Caco-2 (cell line): Measurements from ENCODE around the gene GPATCH2L. TPM values are rescaled to one million over a fixed set of nuclear protein-coding genes. Genes with fewer than 3 reads are reported as not detected.

Experiments used
- BruUV-seq: library from RNA; stranded (reverse); fragments of 400-500 nt; replicated peaks from 2 replicates; lab custom pipeline; 2021; lab: Mats Ljungman, UMichigan
- CTCF ChIA-PET: fragments of 300-600 bp; sonication (Branson Sonifier 250); formaldehyde crosslinking; loops from one replicate; lab custom pipeline; 2022; ENCODE audit warnings: antibody characterized with exemption; lab: Charles Lee
- POLR2A ChIA-PET: fragments of 300-600 bp; sonication (Branson Sonifier 250); formaldehyde crosslinking; loops from one replicate; lab custom pipeline; 2022; ENCODE audit warnings: antibody characterized with exemption; lab: Charles Lee
- DNase-seq, 2 experiments: peaks; one replicate each; pipeline versions ENCODE4 v3.0.0 to v3.0.0-alpha.2; 2020 to 2022
- H3K27me3 ChIP-seq: replicated peaks from 2 replicates; pipeline ENCODE4 v1.6.0; 2011; ENCODE audit warnings: low read length; ENCODE audit not compliant: control insufficient read depth, insufficient read depth
- H3K36me3 ChIP-seq: 2 replicates; pipeline ENCODE4 v1.5.1; 2011; ENCODE audit warnings: low read length; ENCODE audit not compliant: control insufficient read depth, insufficient read depth
- H3K4me1 ChIP-seq: fragments of 250-450 bp; sonication (Bioruptor Pico); 2 replicates; pipeline ENCODE4 v1.5.1; 2020; ENCODE audit warnings: mild to moderate bottlenecking
- H3K4me3 ChIP-seq: 2 replicates; pipeline ENCODE4 v1.5.1; 2011; ENCODE audit warnings: low read depth, mild to moderate bottlenecking, control low read depth, low read length
- H3K9me3 ChIP-seq: fragments of 250-450 bp; sonication (Bioruptor Pico); 2 replicates; pipeline ENCODE4 v1.5.1; 2020; ENCODE audit warnings: mild to moderate bottlenecking, moderate library complexity
- H3K27ac Mint-ChIP-seq: one replicate; pipeline ENCODE4 v1.8.0; 2022; ENCODE audit warnings: mixed read lengths; ENCODE audit not compliant: unreplicated experiment
- H3K27me3 Mint-ChIP-seq: one replicate; pipeline ENCODE4 v1.8.0; 2022; ENCODE audit warnings: mixed read lengths; ENCODE audit not compliant: insufficient read depth, unreplicated experiment
- H3K36me3 Mint-ChIP-seq: one replicate; pipeline ENCODE4 v1.8.0; 2022; ENCODE audit warnings: mild to moderate bottlenecking, mixed read lengths; ENCODE audit not compliant: insufficient read depth, unreplicated experiment
- H3K4me1 Mint-ChIP-seq: one replicate; pipeline ENCODE4 v1.8.0; 2022; ENCODE audit warnings: low read depth, mixed read lengths; ENCODE audit not compliant: unreplicated experiment
- H3K4me3 Mint-ChIP-seq: one replicate; pipeline ENCODE4 v1.8.0; 2022; ENCODE audit warnings: mild to moderate bottlenecking, moderate library complexity, mixed read lengths; ENCODE audit not compliant: unreplicated experiment
- H3K9me3 Mint-ChIP-seq: one replicate; pipeline ENCODE4 v1.8.0; 2022; ENCODE audit warnings: mixed read lengths; ENCODE audit not compliant: unreplicated experiment
- intact Hi-C: fragments of 100-400 bp; cut with micrococcal nuclease; formaldehyde crosslinking; loops from one replicate; pipeline ENCODE4 v1.10.0; 2022; ENCODE audit not compliant: unreplicated experiment
- total RNA-seq: library from RNA; stranded (reverse); gene quantifications from 2 replicates; pipeline ENCODE4 v1.2.3, GENCODE V29; 2022
- TF ChIP-seq, protein P1 (sequence below), 2 experiments: fragments of 200-600 bp in 1 of 2; IDR thresholded peaks; 1 replicate in 1 of 2; 2 replicates in 1 of 2; pipeline versions ENCODE4 v1.5.1 to v1.8.0; 2011 to 2022; ENCODE audit warnings: antibody characterized with exemption in 1 of 2, control low read depth in 1 of 2, inconsistent platforms in 1 of 2, low read depth in 1 of 2, low read length in 1 of 2, mild to moderate bottlenecking in 1 of 2, moderate library complexity in 1 of 2; ENCODE audit not compliant: insufficient read depth in 1 of 2, severe bottlenecking in 1 of 2, unreplicated experiment in 1 of 2

The GPATCH2L gene
- total RNA-seq, 1 experiment from 2014 or later = 41.6 TPM

- Mint-ChIP-seq H3K36me3 (no peaks in the 10 kb centered on the region), H3K27ac (no peak overlapping the region), H3K27me3 (no peaks in the 10 kb centered on the region), H3K4me1 (no peaks in the 10 kb centered on the region), H3K9me3 (no peaks in the 10 kb centered on the region), H3K4me3 (no peak overlapping the region)
- no TSS peak for BruUV-seq
- H3K9me3 ChIP-seq = no peaks in the 10 kb centered on the region
- no peaks in the 10 kb centered on the region; the same call in 1 of the 2 replicates for H3K27me3 ChIP-seq
- TF ChIP-seq, protein P1, sequence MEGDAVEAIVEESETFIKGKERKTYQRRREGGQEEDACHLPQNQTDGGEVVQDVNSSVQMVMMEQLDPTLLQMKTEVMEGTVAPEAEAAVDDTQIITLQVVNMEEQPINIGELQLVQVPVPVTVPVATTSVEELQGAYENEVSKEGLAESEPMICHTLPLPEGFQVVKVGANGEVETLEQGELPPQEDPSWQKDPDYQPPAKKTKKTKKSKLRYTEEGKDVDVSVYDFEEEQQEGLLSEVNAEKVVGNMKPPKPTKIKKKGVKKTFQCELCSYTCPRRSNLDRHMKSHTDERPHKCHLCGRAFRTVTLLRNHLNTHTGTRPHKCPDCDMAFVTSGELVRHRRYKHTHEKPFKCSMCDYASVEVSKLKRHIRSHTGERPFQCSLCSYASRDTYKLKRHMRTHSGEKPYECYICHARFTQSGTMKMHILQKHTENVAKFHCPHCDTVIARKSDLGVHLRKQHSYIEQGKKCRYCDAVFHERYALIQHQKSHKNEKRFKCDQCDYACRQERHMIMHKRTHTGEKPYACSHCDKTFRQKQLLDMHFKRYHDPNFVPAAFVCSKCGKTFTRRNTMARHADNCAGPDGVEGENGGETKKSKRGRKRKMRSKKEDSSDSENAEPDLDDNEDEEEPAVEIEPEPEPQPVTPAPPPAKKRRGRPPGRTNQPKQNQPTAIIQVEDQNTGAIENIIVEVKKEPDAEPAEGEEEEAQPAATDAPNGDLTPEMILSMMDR (IDR thresholded peaks at IDR 0.05; ENCODE audit: insufficient read depth in 1 of 2, low read depth in 1 of 2, low read length in 1 of 2, severe bottlenecking in 1 of 2, unreplicated experiment in 1 of 2) = no peak
- ChIA-PET POLR2A (interaction anchor here (0.6 kb wide), 1 partner anchor 16 kb away, joined by 3 read pairs; no protein-coding TSS in a partner anchor), CTCF (no interaction called here)
- intact Hi-C loops = no loop called here
- H3K4me1 ChIP-seq = no peaks in the 10 kb centered on the region
- H3K4me3 ChIP-seq = no peak overlapping the region
- no peak for DNase-seq
- H3K36me3 ChIP-seq = no peaks in the 10 kb centered on the region
Measured at GRCh38 chr14:76253111-76253510, 101.4 kb downstream of the GPATCH2L start.

- intact Hi-C loops = no loop called here
- ChIA-PET POLR2A (no interaction called here), CTCF (no interaction called here)
- Mint-ChIP-seq H3K36me3 (no peaks in the 10 kb centered on the region), H3K4me1 (no peaks in the 10 kb centered on the region), H3K4me3 (no peak overlapping the region), H3K27me3 (no peaks in the 10 kb centered on the region), H3K9me3 (no peaks in the 10 kb centered on the region), H3K27ac (no peak overlapping the region)
- Histone ChIP-seq H3K36me3 (no peaks in the 10 kb centered on the region), H3K4me3 (no peak overlapping the region), H3K4me1 (no peaks in the 10 kb centered on the region), H3K9me3 (no peaks in the 10 kb centered on the region), H3K27me3 (no peaks in the 10 kb centered on the region)
- DNase-seq = no peak
- BruUV-seq = no TSS peak
- TF ChIP-seq, protein P1 (IDR thresholded peaks at IDR 0.05; ENCODE audit: insufficient read depth in 1 of 2, low read depth in 1 of 2, low read length in 1 of 2, severe bottlenecking in 1 of 2, unreplicated experiment in 1 of 2) = no peak
Measured at GRCh38 chr14:76256545-76256944, 104.8 kb downstream of the GPATCH2L start.

GRCh38 chr14:76257111-76257803, 105.5 kb downstream of the GPATCH2L start:
- ChIA-PET POLR2A (no interaction called here), CTCF (no interaction called here)
- Mint-ChIP-seq H3K36me3 (no peaks in the 10 kb centered on the region), H3K4me3 (no peak overlapping the region), H3K27me3 (no peaks in the 10 kb centered on the region), H3K9me3 (no peaks in the 10 kb centered on the region), H3K4me1 (no peaks in the 10 kb centered on the region), H3K27ac (no peak overlapping the region)
- no peaks in the 10 kb centered on the region for H3K36me3 ChIP-seq
- BruUV-seq = no TSS peak
- TF ChIP-seq, protein P1 (IDR thresholded peaks at IDR 0.05; ENCODE audit: insufficient read depth in 1 of 2, low read depth in 1 of 2, low read length in 1 of 2, severe bottlenecking in 1 of 2, unreplicated experiment in 1 of 2) = no peak
- H3K27me3 ChIP-seq = no peaks in the 10 kb centered on the region
- no peaks in the 10 kb centered on the region for H3K4me1 ChIP-seq
- DNase-seq = no peak
- no peak overlapping the region for H3K4me3 ChIP-seq
- no peaks in the 10 kb centered on the region for H3K9me3 ChIP-seq
- intact Hi-C loops = no loop called here
